ENCODE measurements around the gene CSF1R.

The CSF1R gene

DNA sequence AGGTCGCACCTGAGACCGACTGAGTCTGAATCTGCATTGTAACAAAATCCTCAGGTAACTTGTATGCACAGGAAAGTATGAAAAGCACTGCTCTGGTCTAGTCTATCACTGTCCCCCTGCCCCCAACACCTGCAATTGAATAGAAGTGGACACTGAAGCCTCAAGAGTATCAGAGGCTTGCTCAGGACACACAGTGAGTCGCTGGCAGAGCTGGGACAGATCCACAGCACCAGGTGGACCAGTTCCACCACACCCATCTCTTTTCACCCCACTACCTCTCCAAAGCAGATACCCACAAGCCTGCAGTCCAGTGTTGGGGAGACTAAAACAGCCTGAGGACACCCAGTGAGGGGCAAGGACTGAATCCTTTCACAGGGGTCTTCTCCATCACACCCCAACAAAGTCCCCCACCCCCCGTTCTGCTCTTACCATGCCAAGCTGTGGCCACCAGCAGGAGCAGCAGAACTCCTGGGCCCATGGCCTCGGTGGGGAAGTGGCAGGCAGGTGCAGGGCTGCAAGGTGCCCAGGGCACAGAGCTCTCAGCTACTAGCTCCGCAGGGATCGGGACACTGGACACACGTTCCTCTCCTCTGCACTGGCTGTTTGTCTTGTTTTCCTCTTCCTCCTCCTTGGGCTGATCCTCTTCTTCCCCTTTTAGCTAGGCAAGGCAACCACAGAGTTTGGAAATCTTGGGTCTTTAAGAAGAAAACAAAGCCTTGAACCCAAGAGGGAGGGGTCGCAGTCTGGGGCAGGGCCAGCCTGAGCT, at the start of gene CSF1R:
Gene CSF1R, minus strand, starts transcription at position 605 of the 766 bp plus-strand sequence. Its CDS starts 127 bp downstream, at position 478.
- DNase-seq, result no peak

- DNase-seq, result no peak
Measured at GRCh38 chr5:150135557-150136304, 49.4 kb upstream of the CSF1R start.

DNA sequence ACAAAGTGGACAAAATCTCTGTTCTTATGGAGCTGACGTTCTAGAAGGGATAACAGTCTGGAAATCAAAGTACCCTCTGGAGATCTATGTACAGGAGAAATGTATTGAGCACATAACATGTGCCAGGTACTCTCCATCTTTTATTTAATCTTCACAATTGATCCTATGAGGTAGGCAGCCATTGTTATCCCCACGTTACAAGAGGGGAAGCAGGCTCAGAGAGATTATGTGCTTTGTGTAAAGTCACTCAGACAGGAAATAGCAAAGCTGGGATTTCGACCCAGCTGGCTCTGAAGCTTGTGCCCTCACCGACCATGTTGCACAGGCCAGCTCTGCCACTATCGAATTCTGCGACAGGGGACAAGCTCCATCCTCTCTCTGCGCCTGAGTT, 47.8 kb upstream of the CSF1R start:
- no peak for DNase-seq

GRCh38 chr5:150133581-150134197, 47.3 kb upstream of the CSF1R start:
- DNase-seq, result no peak

DNA sequence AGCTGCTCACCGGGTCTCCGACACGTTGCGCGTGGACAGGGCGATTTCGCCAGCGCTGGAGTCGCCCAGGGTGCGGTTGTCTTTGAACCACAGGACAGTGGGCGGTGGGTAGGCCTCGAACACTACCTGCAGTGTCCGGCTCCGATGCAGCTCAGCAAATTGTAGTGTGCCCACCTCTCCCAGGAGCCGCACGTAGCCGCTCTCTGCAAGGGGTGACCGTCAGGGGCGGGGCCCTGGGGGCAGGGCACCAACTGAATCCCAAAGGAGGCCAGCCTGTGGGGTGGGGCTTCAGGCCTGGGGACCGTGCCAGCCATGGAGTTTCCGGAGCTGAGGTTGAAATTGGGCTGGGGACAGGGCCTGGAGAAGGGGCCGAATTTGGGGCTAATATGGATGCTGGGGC, 46.4 kb upstream of the CSF1R start:
- no peak for DNase-seq

- no peak for DNase-seq
Measured at GRCh38 chr5:150131978-150132694, 45.8 kb upstream of the CSF1R start.

GRCh38 chr5:150131461-150131860, 45.1 kb upstream of the CSF1R start:
- DNase-seq, result no peak

DNA sequence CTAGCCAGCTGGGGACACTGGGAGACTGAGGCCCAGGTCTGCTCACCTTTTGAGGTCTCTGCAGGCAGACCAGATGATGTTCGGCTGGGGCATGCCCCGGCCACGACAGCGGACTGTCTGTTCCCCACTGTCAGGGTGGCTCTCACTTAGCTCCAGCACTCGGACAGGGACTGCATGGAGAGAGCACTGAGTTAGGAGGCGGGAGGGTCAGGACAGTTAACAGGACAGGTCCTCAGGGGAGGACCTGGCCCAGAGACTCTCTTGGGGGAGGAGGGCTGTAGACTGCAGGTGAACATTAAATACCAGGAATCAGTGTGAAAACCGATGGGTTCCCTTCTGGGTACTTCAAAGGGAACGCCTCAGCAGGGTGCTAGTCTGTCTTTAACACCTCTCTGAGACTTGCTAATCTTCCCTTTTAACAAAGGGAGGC, 44.2 kb upstream of the CSF1R start:
- no peak for DNase-seq

DNA sequence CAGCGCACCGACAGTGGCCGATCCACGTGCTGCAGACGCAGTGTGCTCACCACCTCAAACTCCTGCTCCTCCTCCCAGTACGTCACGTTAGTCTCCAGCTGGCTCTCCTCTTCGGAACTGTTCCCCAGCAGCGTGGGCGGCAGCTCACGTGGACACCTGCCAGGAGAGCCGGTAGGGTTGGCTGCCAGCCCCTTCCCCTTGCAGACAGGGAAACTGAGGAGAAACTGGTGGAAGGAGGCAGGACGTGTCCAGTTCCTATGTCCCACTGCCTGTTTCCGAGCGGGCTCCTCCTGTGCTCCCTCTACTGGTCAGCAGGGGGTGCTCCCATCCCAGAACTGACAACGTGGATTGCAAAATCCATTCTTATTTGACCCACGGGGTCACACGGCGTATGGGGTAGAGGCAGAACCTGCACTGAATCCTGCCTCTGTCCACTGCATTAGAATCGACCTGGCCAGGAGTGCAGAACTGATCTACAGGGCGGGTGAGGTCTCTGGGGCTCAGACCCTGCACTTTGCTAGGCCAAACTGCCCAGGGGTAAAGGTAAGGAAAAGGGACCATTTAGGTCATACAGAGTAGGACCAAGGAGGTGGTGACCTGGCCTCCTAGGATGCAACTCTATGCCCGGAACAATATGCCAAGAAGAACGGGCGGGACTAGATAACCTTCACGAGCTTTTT, 43.6 kb upstream of the CSF1R start:
- DNase-seq, result peak; percentile 69

- DNase-seq, result no peak
Measured at GRCh38 chr5:150129454-150129812, 43.1 kb upstream of the CSF1R start.

DNA sequence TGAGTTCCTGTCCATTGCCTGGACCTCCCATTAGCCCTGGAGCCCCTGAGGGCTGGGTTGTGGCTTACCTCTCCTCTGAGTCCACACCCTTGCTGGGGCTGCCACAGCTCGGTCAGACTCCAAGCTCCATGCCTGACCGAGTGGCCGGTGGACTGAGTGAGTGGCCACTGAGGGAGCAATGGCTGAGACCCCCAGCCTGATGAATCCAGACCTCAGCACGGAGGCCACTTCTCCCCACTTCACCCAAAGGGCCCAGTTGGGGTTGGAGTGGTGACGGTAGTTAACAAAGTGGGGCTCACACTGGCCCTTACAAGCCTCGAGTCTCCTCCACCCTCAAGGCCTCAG, 40.5 kb upstream of the CSF1R start:
- DNase-seq, result no peak

DNA sequence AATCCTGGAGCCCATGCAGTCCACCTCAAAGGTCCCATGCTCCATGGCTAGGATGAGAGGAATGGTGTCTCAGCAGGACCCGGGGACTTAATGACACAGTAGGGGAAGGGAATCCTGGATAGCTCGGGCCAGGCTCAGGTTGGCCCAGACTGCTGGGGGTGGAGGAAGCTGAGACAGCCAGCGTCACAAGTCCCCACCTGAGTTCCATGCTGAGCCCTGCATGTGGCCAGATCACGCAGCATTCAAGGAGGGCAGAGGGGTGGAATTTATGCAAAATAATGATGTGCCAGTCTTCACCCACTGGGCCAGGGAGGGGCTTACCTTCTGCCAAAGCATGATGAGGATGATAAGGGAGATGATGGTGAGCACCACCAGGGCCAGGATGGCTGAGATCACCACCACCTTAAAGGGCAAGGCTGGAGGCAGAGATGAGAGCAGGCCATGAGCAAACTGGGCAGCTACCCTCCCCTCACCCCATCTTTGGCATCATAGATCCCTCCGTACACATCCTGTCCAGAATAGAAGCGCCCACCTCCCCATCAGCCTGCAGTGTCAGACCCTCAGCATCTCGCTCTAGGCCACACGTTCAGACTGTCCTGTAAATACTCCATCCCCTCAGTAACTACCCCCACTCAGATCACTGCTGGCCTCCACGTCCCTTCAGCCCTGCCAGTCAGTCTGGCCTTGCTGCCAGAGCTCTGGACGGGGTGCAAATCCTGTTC, 40.0 kb upstream of the CSF1R start:
- no peak for DNase-seq

- no peak for DNase-seq
Measured at GRCh38 chr5:150125334-150125733, 39.0 kb upstream of the CSF1R start.

GRCh38 chr5:150124596-150124995, 38.2 kb upstream of the CSF1R start:
- no peak for DNase-seq

- no peak for DNase-seq
Measured at GRCh38 chr5:150124111-150124557, 37.8 kb upstream of the CSF1R start.

- DNase-seq, result no peak
Measured at GRCh38 chr5:150123542-150123941, 37.2 kb upstream of the CSF1R start.

- DNase-seq, result no peak
Measured at GRCh38 chr5:150122536-150123481, 36.5 kb upstream of the CSF1R start.

GRCh38 chr5:150122158-150122510, 35.8 kb upstream of the CSF1R start:
- DNase-seq, result peak; percentile 49

DNA sequence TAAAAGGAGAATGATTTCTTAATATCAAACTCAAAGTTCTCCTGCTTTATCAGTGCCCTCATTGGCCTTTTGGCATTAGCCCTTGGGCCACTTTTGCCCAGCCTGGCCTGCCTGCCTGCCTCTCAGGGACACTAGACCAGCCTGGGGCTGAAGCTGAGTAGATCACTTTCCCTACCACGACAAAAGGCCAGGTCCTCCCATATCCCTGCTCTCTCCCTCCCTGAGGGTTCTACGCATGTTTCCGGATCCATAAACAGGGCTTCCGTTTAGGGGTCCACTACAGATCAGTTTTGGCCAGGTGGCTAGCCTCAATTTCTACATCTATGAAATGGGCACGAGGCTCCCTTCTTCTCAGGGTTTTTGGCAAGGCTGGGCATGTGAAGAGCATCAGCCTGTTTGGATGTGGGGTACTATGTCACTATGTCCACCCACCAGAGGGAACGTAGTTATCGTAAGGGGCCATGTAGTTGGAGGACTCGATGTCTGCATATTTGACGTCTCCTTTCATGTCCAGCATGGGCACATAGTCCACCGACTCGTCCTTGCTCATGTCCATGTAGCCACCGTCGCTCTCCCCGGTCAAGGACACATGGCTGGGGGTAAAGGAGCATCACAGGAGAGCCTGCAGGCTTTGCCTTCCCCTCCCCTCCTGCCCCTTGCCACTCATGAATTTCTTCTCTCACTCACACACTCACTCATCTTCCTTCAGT, 35.2 kb upstream of the CSF1R start:
- no peak for DNase-seq

All from activated CD4-positive, alpha-beta T cell treated with anti-CD3 and anti-CD28 coated beads for 48 hours (primary cell).